HG02943 (cell line): ENCODE results near the gene HOXA7.

ENCODE experiments used
- ATAC-seq: cut with Tn5 transposase; IDR thresholded peaks from one replicate; pipeline ENCODE4 v1.9.1; 2021; ENCODE audit warnings: mild to moderate bottlenecking, low read depth, moderate library complexity; ENCODE audit not compliant: unreplicated experiment

Gene HOXA7

DNA sequence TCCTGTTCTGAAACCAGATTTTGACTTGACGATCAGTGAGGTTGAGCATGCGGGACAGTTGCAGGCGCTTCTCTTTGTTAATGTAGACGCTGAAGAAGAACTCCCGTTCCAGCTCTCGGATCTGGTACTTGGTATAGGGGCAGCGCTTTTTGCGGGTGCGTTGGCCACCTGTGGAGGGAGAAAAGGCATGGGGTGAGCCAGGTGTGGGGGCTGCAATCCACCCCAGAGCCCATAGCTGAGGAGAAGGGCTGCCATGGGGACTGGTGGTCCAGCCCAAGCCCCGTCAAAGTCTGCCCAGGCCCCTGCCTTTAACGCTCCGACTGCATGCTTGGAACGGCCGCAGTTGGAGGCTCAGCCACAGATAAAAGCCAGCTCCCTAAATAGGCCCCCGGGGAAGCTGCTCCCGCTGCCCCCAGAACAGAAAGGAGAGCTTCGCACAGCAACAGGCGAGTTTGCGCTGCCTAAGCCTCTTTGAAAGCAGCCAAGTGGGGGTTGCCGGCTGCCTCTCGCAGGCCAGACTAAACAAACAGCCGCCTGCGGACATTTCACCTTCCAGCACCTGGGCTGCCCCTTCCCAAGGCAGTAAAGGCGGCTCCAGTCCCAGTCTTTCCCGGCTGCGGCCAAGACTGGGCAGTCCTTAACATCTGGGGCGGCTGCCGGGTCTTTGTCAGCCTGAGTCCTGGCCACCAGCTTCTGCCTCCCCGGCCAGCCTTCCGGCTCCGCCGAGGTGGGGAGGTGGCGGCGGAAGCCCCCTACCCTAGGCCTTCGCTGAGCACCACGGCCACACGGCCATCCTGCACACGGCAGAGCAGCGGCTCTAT lies 26.6 kb upstream of the HOXA7 start:
- ATAC-seq = no peak

DNA sequence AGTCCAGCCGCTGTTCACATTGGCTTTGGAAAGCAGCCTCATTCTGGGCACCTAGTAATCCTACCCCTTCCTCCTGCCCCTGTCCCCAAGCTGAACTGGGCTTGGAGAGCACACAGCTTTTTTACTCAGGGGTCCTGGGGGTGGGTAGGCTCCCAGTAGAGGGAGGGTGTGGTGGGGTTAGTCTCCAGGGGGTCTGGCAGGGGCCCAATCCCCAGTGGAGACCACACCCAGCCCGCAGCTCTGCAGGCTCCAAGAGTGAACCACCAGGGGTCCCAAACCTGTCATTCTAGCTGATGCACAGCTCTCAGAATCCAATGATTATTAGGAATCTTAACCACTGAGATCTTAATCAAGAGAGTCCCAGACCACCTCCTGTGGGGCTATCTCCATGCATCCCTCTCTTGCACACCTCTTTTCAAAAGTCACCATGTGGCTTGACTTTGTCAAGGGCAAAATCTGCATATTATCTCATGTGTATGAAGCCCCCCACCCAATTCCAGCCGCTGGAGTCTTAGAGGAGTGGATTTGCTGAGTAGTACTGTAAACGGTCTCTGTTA lies 25.9 kb upstream of the HOXA7 start:
- ATAC-seq = no peak

DNA sequence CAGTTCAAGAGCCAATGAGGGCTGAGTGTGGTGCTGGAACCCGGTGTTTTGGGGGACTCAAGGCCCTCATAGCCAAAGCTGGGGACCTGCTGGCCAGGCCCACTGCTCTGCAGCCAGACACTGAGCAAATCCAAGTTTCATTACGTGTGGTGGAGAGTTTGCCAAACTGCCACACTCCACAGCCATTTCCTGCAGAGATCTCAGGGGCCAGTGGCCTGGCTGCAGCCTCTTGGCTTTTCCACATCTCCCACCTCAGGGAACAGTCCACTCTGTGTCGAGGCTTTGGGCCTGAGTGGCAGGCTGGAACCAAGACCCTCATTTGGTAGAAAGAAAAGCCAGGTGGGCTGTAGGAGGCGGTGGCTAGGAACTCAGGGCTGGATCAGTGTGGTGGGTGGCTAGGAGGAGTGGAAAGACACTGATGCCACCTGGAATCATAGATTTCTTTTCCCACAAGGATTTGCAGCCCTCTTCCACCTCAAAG lies 25.4 kb upstream of the HOXA7 start:
- ATAC-seq = no peak

DNA sequence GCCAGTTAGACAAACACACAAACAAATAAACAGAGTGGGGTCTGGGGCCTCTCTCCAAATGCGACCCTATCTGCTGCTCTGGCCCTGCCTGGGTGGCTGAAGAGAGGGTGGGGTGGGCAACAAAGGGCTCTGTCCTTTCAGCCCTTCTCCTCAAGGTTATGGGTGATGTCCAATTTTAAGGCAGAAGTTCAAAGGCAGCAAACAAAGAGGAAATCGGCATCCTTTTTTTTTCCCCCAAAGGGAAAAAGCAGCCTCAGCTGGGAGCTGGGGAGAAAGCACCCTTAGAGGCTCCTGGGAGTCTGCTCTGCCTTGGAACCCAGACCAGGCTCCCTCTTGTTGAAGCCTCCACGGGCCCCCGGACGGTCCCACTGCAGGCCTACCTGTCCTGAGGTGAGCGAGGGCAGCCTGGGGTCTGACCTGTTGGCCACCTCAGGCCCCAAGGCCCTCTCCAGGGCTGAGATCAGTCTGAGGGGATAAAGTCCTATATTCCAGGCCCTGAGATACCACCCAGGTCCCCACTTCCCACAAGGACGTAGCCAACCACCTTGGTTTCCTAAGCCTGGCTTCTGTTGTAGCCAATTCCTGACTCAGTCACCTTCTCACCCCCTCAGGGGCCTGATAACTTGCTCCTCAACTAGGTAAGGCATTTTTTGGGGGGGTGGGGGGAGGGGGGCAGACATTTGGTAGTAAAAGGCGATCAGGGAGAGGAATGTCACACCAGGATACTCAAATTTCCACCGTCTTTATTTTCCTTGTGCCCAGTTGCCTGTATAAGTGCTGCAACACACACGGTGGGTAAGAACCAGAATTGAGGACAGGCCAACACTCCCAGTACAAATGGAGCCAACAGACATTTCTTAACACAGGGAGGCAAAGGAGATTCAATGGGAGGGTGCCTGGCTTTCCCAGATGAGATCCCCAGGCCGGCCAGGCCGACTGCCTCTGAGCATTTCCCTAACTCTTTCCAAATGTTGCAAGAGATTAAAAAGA lies 24.3 kb upstream of the HOXA7 start:
- ATAC-seq = no peak

DNA sequence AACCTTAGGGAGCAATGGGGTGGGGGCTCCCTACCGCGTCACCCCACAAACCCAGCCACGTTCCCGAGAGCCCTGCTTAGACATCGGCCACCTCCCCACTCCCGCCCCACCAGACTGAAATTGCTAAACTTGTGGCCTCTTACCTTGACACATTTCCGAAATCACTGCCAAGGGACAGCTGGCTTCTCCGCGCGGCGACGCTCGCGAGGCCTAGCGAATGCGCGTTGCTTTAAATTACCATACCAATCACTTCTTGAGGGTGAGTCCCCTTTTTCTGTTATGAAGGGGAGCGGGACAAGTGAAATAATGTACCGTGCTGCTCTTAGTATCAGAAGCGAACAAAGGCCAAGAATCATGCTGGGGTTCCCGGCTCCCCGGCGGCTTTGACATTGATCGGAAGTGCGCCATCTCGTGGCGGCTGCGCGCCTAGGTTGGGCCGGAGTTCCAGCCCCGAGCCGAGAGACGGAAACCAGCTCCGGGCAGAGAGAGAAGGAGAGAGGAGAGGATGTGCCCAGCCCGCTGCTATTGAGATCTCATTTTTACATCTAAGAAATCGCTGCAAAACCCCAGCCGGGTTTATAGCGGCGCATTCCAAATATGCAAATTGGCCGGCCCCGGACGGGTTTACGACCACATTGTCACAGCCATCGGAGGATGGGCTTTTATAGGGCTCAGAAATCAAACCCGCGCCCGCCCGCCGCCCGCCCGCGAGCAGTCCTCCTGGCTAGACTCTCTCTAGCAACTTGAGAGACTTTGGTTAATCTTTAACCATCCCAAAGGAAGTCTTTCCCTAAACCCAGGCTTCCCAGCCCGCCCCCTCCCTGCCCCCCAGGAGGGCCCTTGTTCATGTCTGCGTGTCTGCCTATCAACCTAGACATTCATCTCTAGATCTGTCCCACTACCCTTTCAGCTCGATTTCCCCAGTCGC lies 23.3 kb upstream of the HOXA7 start:
- no peak for ATAC-seq

DNA sequence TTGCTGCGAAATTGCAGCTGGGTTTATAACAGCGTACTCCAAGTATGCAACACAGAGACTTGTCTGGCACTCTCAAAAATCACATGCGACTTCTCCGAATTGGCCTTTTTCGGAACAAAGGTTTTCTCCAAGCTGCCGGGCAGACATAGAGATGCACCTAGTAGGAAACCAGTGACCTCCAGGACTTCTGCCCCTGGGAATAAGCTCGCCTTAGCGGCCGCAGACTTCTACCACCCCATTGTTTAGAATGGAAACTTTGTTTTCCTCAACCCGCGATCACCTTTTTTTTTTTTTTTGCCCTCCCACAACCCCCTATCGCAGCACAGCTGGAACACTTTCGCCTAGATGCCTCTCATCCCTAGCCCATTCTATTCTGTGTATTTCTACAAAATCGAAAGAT lies 22.6 kb upstream of the HOXA7 start:
- no peak for ATAC-seq

DNA sequence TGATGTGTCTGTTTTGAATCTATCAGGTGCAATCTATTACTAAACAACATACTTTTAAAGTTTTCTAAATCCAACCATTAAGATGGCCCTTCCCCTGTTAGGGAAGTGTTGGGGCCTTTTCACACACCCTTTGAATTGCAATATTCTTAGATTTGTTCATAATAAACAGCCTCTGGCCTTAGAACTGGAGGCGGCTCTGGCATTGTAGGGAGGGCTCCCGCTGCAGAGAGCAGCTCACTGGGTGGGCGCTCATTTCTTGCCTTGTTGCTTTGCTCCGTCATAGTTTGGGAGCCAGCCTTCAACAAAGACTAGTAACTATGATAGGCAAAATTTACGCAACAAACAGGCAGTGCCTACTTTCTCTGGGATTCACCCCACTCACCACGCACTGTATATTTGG lies 21.9 kb upstream of the HOXA7 start:
- ATAC-seq = no peak

DNA sequence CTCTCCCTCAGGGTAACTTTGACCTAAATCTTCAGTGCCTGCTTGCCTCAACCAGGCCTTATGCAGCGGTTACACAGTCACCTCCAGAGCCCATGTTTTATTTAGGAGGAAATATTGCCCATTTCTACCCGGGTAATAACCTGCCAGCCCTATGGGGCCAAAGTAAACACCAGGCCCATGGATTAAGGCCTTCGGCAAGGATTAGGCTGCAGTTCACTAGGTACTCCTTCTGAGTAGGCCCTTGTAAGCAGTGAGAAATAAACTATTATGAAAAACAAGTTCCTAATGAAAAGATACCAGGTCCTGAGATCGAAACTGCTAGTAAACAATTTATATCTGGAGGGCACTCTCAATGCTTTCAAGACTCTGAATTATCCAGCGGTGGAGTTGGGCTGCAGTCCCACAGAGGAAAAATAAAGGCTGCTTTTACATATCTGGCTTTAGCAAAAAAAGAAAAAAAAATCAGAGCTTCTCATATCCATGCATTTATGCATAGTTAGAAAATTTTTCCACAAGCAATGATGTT lies 21.4 kb upstream of the HOXA7 start:
- ATAC-seq = no peak

DNA sequence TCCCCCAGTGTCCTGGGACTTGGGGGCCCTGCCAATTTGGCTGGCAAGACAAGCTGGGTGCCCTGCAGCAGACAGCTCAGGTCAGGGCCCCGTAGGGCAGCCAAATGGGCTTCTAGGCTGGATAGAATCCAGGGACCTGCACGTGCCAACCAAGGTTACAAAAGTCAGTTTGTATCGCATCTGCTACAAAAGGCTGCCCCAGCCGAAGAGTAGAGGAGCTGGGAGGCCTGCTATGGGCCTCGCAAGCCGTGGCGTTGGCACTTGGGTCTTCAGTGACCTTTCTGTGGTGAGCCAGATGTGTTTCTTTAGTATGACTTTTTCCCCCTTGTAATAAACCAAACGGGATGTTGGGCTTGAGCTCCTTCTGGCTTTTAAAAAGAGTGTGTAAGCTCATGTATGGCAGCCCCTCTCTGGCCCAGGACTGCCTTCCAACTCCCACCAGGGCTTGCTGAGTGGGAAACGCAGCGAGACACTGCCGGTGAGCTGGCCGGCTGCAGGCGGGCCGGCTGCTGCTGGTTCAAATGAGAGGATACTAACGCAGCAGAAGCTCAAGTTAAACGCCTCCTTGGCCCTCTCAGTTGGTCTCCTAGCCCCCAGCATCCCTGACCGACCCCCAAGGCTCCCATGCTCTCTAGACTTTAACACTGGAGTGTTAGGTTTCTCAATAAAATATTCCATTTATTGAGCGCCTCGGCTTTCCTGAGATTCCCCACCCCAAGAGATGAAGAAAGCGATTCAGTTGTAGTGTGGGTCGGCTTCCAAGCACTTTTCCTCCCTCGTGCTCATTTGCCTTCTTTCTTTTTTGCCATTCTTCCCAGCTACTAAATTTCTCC lies 20.7 kb upstream of the HOXA7 start:
- no peak for ATAC-seq

DNA sequence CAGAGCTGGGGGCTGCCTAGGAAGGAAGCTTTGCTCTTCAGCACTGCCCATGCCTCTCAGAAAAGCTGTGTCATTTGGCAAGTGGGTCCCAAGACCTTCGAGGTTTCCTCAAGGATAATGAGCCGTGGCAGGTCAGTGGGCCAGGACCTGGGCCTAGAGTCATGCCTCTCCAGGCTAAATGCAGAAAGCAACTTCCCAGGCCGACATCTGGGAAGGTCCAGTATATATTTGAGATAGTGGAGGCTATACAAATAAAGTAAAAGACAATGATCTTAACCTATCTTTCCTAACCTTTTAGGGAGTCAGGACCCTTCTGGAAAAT lies 20.0 kb upstream of the HOXA7 start:
- ATAC-seq = no peak

DNA sequence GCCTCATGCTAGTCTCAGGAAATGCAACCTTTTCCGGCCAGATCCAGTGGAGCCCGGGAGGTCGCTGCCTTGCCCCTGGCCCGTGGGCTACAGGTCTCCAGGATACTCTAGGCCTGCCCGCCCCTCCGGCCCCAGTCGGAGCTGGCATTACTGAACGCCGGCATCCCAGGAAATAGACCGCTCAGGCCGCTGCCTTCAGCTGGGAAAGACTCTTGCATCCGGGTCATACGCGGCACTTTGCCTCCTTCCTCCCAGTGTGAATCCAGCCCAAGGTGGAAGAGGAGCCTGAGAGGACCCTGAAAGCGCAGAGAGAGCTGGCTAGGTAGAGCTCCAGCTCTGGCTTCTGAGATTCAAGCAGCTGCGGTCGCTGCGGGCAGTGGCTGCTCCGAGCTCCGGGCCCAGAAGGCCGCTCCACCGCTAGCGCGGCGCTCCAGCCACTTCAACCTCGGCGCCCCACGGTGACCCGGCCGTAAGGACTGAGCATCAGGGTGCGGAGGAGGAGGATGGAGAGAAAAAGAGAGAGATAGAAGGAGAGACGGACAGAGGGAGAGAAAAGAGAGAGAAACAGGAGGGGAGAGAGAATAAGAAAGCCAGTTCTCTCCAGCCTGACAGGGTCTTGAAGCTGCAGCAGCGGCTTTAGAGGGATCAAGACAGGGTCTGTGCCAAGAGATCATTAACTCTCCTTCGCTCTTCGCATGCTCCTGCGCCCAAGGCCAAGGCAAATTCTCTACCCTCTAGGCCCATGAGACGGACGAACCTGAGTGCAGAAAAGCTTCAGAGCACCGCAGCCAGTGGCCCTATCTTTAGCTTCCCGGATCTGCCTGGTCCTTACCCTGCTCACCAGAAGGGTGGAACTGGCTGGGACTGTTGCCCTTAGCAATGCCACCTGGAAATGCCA lies 19.4 kb upstream of the HOXA7 start:
- ATAC-seq = no peak

DNA sequence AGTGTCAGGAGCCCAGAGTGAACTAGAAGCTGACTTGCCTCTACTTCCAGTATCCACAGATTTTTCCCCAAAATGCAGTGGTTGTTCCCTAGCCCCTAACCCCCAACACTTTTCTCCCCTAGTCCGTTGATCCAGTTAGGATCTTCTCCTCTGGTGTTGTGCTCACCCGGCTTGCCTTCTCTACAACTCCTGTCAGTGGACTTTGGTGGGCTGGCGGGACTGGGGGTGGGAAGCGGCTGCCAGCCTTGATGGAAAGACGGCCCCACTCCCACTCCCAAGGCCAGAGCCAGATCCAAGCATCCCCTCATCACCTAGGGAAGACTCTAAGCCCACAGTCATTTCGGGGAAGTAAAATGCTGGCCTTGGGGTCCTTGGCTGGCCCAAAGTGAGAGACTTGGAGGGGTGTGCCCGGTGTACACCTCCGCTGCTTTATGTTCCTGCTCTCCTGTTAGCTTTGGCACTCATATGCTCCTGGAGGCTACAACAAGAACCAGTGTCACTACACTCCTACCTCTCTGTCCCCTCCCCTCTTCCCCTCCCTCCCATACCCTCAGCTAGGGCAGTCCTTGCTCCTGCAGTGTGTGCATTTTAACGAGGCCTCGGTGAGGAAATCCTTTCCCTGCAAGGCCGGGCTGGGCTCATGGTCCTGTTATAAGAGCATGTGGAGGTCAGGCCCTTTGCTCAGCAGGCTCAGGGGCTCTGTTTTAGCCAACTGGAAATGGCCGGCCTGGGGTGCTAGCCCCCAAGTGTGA lies 18.6 kb upstream of the HOXA7 start:
- no peak for ATAC-seq

DNA sequence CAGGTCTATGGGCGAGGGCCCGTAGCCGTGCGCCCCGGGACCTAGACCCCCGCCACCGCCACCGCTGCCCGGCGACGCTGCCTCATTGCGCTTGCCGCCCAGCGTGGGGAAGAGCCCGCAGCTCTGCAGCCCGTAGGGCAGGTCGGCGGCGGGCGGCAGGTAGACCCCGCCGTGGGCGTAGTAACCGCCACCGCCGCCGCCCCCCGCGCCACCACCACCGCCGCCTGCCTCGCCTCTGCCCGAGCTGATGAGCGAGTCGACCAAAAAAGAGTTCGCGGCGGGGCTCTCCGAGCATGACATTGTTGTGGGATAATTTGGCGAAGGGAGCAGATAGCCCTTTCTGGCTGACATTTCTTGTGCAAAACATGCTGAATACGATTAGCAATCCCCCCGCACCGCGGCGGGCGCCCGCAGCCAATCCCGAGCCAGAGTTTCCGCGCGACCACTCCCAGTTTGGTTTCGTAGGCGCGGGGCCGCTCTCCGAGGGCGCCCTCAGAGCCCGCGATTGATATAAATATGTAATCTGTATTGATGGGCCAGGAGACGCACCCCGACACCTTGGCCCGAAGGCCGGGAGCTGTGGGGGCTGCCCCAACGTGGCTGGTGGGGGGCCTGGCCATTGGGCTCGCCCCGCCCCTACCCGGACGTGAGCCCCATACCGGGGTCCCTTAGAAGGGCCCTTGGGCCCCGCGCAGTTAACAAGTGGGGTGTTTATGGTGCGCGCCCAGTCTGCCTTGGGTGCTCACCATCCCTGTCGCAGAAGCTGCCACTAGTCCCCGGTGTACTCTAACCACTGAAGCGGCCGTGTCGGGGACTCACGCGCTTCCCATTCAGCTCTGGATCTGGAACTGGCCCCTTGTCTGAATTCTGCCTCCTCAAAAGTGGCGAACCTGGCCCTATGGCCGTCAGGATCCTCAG lies 17.7 kb upstream of the HOXA7 start, which contains the start of gene HOXA10:
Gene HOXA10, minus strand, starts transcription at position 365 of the 918 bp plus-strand sequence. Its CDS starts 14 bp downstream, at position 351.
- no peak for ATAC-seq

DNA sequence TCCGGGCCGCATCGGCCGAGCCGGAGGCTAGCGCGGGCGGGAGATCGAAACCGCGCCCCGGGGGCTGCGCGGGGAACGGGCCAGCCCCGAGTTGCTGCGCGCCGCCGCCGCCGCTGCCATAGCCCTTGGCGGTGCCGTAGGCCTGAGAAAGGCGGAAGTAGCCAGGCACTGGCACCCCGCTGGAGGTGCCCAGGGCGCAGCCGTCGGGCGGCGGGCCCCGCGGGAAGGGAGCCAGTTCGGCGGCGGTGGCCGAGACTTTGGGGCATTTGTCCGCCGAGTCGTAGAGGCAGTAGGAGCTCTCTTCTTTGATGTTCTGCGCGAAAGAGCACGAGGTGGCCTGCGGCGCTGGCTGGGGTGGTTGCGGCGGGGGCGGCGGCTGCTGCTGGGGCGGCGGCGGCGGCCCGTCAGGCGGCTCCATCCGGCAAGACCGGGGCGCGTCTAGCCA lies 17.1 kb upstream of the HOXA7 start:
- ATAC-seq = no peak

DNA sequence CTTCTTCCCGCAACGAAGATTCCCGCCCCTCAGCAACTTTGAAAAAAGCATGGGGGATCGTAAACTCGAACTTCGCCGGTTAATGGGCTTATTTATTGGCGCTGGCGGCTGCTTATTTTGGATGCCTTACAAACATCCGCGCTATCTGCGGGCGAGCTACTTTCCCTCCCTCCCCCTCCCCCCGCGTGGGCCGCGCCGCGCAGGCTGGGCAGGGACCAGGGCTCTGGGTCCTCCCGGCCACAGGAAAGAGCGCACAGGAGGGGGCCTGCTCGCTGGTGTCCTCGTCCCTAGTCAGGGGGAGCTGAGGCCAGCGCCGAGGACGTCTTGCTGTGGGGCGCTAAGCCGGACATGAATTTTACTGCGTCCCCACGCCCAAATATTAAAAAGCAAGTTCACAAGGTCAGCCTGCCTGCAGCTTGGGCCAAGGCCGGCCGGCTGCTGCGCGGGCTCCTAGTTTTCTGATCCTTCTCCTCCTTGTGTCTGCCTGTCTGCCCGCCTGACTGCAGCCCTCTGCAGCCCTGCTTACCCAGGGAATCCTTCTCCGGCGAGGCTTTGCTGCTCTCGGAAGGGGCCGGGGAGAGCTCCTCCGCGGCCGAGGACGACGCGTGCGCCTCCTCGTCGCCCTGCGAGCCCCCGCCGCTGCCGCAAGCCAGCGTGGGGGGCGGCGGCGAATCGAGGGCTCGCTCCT lies 16.5 kb upstream of the HOXA7 start:
- ATAC-seq = no peak
